ENCODE results near the gene ERN1.

DNA sequence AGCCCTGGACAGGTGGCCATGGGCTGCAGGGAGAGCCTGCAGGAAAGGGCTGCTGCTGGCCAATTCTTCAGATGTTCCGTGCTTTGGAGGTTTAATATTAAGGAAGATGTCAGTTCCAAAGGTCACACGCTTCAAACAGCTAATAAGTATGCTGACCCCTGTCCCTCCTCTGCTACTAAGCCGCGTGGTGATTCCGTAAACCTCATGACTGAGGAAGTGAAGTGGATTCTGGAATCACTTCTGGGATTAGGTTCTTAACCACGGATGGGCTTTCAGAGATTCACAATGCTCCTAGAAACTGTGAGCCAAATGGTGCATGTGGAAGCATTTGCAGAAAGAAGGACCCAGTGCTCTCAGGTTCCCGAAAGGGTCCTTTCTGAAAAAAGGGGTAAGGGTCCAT lies 28.5 kb upstream of the ERN1 start:
- TF ChIP-seq, protein P1, sequence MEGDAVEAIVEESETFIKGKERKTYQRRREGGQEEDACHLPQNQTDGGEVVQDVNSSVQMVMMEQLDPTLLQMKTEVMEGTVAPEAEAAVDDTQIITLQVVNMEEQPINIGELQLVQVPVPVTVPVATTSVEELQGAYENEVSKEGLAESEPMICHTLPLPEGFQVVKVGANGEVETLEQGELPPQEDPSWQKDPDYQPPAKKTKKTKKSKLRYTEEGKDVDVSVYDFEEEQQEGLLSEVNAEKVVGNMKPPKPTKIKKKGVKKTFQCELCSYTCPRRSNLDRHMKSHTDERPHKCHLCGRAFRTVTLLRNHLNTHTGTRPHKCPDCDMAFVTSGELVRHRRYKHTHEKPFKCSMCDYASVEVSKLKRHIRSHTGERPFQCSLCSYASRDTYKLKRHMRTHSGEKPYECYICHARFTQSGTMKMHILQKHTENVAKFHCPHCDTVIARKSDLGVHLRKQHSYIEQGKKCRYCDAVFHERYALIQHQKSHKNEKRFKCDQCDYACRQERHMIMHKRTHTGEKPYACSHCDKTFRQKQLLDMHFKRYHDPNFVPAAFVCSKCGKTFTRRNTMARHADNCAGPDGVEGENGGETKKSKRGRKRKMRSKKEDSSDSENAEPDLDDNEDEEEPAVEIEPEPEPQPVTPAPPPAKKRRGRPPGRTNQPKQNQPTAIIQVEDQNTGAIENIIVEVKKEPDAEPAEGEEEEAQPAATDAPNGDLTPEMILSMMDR (IDR thresholded peaks at IDR 0.05), result no peak
- TF ChIP-seq POLR2A (IDR thresholded peaks at IDR 0.05), result no peak
